ENCODE measurements around the gene AGAP1.
A peak's percentile ranks its signal among the peaks of the same experiment; 100 is the strongest.
"Not testable (repeated sequence)": the region's sequence is repeated elsewhere in the genome, so short reads cannot be mapped to it uniquely, and the experiment has no call there.

The AGAP1 gene

DNA sequence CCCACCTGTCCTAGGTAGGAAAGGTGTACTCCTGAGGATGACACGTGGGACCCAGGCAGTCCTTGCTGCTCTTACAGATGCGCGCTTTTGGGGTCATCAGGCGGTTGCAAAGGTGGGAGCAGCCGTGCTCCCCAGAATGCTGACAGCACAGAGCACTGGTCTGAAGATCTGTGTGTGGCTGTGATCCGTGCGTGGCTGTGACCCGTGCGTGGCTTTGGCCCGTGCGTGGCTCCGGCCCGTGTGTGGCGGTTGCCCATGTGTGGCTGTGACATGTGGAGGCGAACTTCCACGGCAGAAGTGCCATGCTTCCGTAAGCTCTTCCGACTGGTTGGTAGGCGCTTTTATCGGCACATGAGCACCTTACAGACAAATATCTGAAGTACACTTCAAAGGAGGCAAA, 270.0 kb downstream of the AGAP1 start:
- TF ChIP-seq, protein P1, sequence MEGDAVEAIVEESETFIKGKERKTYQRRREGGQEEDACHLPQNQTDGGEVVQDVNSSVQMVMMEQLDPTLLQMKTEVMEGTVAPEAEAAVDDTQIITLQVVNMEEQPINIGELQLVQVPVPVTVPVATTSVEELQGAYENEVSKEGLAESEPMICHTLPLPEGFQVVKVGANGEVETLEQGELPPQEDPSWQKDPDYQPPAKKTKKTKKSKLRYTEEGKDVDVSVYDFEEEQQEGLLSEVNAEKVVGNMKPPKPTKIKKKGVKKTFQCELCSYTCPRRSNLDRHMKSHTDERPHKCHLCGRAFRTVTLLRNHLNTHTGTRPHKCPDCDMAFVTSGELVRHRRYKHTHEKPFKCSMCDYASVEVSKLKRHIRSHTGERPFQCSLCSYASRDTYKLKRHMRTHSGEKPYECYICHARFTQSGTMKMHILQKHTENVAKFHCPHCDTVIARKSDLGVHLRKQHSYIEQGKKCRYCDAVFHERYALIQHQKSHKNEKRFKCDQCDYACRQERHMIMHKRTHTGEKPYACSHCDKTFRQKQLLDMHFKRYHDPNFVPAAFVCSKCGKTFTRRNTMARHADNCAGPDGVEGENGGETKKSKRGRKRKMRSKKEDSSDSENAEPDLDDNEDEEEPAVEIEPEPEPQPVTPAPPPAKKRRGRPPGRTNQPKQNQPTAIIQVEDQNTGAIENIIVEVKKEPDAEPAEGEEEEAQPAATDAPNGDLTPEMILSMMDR (IDR thresholded peaks at IDR 0.05; ENCODE audit: low read depth, low read length, missing control alignments), result no peak
- no peak overlapping the region for H3K4me3 ChIP-seq (ENCODE audit: low read depth, low read length)
- DNase-seq (ENCODE audit: low read depth), result no peak

DNA sequence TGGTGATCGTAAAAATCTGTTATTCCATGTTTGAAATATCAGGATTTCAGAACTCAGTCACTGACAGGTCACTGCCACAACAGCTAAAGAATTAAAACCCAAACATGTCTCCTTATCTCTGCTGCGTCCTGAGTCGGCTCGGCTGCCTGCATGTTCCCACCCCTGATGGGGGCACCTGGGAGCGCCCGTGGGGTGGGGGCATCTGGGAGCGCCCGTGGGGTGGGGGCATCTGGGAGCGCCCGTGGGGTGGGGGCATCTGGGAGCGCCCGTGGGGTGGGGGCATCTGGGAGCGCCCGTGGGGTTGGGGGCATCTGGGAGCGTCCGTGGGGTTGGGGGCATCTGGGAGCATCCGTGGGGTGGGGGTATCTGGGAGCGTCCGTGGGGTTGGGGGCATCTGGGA, 270.6 kb downstream of the AGAP1 start:
- DNase-seq (ENCODE audit: low read depth); H3K4me3 ChIP-seq (ENCODE audit: low read depth, low read length): not testable (repeated sequence)

DNA sequence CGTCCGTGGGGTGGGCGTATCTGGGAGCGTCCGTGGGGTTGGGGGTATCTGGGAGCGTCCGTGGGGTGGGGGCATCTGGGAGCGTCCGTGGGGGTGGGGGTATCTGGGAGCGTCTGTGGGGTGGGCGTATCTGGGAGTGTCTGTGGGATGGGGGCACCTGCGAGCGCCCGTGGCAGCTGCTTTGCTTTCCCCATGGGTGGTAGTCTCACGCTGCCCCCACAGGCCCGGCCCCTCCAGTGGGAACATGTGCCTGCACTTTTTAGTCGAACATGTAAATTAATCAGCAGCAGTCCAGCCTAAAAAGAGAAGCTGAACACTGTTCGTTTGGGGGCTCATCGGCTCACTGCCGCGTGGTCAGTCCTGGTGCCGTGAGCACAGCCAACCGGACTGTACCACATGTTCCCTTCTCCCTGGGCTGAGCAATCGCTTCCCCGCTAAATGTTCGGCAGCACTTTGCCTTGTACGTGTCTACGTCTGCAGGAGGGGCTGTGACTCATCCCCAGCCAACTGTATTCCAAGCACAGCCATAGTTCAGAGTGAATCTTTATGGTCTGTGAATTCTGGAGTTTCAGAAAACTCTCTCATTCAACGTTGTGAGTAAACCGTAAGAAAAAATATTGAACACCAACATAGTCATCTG, 271.5 kb downstream of the AGAP1 start:
- no peak overlapping the region for H3K4me3 ChIP-seq (ENCODE audit: low read depth, low read length)
- TF ChIP-seq, protein P1 (IDR thresholded peaks at IDR 0.05; ENCODE audit: low read depth, low read length, missing control alignments), result no peak
- DNase-seq (ENCODE audit: low read depth), result no peak

DNA sequence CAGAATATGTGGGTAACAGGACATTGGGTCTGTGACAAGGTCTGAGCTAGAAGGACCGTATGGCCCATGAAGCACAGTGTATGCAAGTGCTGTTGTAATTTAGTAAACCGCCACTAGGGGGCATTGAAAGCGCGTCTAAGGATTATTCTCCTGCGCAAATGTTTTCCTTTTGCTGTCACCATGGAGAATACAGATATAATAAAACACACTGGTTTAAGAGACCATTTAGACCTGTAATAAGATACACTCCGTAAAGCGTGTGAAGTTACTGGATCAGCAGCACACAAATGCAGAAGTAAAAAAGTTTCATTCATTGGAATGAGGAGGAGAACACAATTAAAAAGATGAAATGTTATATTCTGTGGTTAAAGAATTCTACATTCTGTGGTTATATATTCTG, 272.4 kb downstream of the AGAP1 start:
- TF ChIP-seq, protein P1 (IDR thresholded peaks at IDR 0.05; ENCODE audit: low read depth, low read length, missing control alignments), result peak; percentile 81
- peak; percentile 21 for DNase-seq (ENCODE audit: low read depth)
- H3K4me3 ChIP-seq (ENCODE audit: low read depth, low read length), result no peak overlapping the region

DNA sequence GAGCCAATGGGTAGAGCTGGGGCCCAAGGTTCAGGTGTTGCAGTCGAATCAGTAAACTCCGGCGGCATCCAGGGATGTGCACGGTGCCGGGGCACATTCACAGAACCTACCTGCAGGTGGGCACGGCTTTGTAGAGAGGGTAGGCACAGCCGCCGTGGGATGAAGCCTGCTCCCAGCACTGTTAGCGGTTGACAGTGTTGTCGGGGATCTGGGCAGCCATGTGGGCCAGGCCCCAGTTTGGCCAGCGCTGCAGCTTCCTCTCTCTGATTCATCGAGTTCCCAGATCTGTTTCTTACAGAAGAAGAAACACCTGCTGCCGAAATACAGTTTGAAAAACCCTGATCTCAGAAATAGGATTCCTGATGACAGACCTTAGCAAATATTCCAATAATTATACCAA, 274.8 kb downstream of the AGAP1 start:
- H3K4me3 ChIP-seq (ENCODE audit: low read depth, low read length), result no peak overlapping the region
- TF ChIP-seq, protein P1 (IDR thresholded peaks at IDR 0.05; ENCODE audit: low read depth, low read length, missing control alignments), result no peak
- DNase-seq (ENCODE audit: low read depth), result no peak

DNA sequence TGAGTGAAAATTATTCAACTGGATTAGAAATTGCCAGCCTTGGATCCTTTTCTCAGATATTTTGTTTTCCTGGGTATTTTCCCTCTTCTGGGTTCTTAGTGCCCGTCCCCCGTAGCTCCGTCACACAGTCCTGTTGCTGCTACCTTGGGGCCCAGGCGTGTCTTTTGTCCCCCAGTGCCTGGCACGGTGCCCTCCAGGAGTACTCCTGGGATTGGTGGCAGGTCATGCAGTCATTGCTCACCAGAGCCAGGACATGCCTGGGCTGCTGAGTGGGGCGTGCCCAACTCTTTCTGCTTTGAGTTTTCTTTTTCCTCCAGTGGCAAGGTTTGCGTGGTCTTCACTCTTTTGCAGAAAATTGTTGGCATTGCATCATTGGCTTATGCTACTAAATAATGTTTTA, 275.2 kb downstream of the AGAP1 start:
- TF ChIP-seq, protein P1 (IDR thresholded peaks at IDR 0.05; ENCODE audit: low read depth, low read length, missing control alignments), result no peak
- DNase-seq (ENCODE audit: low read depth), result no peak

DNA sequence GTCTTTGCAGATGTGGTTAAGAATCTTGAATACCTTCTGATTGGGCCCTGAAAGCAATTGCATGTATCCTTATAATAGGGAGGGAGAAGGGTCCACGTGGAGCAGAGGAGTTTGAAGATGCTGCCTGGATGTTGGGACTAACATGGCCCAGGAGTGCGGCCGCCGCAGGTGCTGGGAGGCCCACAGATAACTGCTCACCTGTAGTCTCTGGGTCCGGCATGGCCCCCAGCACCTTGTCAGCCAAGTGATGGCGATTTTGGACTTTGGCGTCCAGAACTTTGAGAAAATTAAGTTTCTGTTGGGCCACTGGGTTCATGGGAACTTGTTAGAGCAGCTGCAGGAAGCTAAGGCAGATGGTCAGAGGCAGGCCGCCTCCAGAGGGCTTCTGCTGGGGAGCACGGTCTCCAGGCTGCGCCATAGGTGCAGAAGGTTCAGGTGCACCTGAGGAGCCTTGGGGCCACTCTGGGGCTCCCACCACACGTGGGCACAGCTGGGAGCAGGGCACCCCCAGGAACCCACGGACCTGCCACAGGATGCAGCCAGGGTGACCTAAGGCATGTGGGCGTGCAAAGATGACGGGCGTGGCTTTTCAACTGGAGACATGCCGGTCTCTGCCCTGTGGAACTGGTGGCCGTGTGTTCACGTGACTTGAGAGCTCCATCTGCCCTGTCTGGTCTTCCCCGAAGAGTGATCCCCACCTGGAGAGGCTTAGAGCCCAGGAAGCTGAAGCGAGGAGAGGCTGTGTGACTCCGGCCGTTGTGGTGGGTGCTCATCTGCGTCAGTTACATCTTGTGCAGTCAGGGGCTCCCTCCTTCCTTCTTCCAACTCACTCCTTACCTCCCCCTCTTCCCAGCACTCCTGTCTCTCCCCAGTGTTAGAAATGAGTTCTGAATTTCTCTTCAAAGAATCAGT, 277.3 kb downstream of the AGAP1 start:
- DNase-seq (ENCODE audit: low read depth), result no peak
- no peak overlapping the region for H3K4me3 ChIP-seq (ENCODE audit: low read depth, low read length)
- TF ChIP-seq, protein P1 (IDR thresholded peaks at IDR 0.05; ENCODE audit: low read depth, low read length, missing control alignments), result no peak

More for the DNA sequence above, 275.2 kb downstream of the AGAP1 start:
- no peak overlapping the region for H3K4me3 ChIP-seq (ENCODE audit: low read depth, low read length)

All from GM12864 (cell line).